H1 (cell line): ENCODE data around the gene TMPRSS11E. TPM values are rescaled to one million over a fixed set of nuclear protein-coding genes. Genes with fewer than 3 reads are reported as not detected.

Experiments used
- CTCF ChIA-PET: fragments of 300-600 bp; sonication (Branson Sonifier 250); formaldehyde crosslinking; loops from one replicate; lab custom pipeline; 2021; ENCODE audit not compliant: partially characterized antibody; lab: Charles Lee
- POLR2A ChIA-PET: fragments of 300-600 bp; sonication (Branson Sonifier 250); formaldehyde crosslinking; loops from one replicate; lab custom pipeline; 2021; ENCODE audit warnings: inconsistent platforms; ENCODE audit not compliant: partially characterized antibody; lab: Charles Lee
- DNase-seq, 2 experiments: peaks; one replicate each; pipeline versions ENCODE4 v3.0.0 to v3.0.0-alpha.2; 2010 to 2022; ENCODE audit warnings: low spot score in 2 of 2, low read depth in 1 of 2, mixed read lengths in 1 of 2
- FAIRE-seq: peaks from 2 replicates; lab custom pipeline; 2011; peaks lifted over from hg19 to GRCh38; lab: Jason Lieb, UNC
- H2AFZ ChIP-seq: 2 replicates; pipeline ENCODE4 v1.8.1; 2012; ENCODE audit warnings: low read length, inconsistent platforms
- H2AK5ac ChIP-seq: 2 replicates; pipeline ENCODE4 v1.6.1; 2013; ENCODE audit warnings: low read depth, low read length
- H2BK120ac ChIP-seq: replicated peaks from 2 replicates; pipeline ENCODE3; 2013; ENCODE audit warnings: low read depth, low read length, inconsistent platforms
- H2BK12ac ChIP-seq: 2 replicates; pipeline ENCODE4 v1.6.1; 2013; ENCODE audit warnings: low read depth, low read length
- H2BK15ac ChIP-seq: 2 replicates; pipeline ENCODE4 v1.6.1; 2013; ENCODE audit warnings: low read length
- H2BK20ac ChIP-seq: 2 replicates; pipeline ENCODE4 v1.6.1; 2013; ENCODE audit warnings: low read length
- H2BK5ac ChIP-seq: 2 replicates; pipeline ENCODE4 v1.6.1; 2013; ENCODE audit warnings: low read depth, low read length
- H3K14ac ChIP-seq: 2 replicates; pipeline ENCODE4 v1.6.1; 2013; ENCODE audit warnings: inconsistent platforms; ENCODE audit not compliant: insufficient read length
- H3K18ac ChIP-seq: 2 replicates; pipeline ENCODE4 v1.6.1; 2013; ENCODE audit warnings: low read length; ENCODE audit errors: extremely low read depth
- H3K23ac ChIP-seq: 2 replicates; pipeline ENCODE4 v1.6.1; 2013; ENCODE audit warnings: inconsistent platforms; ENCODE audit not compliant: insufficient read length
- H3K23me2 ChIP-seq: 2 replicates; pipeline ENCODE4 v1.6.1; 2013; ENCODE audit warnings: low read depth, low read length
- H3K27ac ChIP-seq: 2 replicates; pipeline ENCODE4 v1.6.1; 2011; ENCODE audit warnings: low read depth, low read length, inconsistent platforms
- H3K27me3 ChIP-seq, 4 experiments: replicated peaks in 1 of 4; 1 replicate in 1 of 4; 2 replicates in 3 of 4; pipeline versions ENCODE4 v1.6.1 to v1.8.1; 2011 to 2013; ENCODE audit warnings: low read length in 3 of 4, mild to moderate bottlenecking in 3 of 4, inconsistent platforms in 2 of 4, mixed read lengths in 2 of 4, moderate library complexity in 1 of 4; ENCODE audit not compliant: control insufficient read depth in 3 of 4, insufficient read depth in 3 of 4; ENCODE audit errors: extremely low read depth in 1 of 4
- H3K36me3 ChIP-seq, 4 experiments: 2 replicates each; pipeline versions ENCODE4 v1.6.1 to v1.8.1; 2011 to 2013; ENCODE audit warnings: mild to moderate bottlenecking in 4 of 4, low read length in 3 of 4, moderate library complexity in 2 of 4, control low read depth in 1 of 4, inconsistent platforms in 1 of 4; ENCODE audit not compliant: insufficient read depth in 4 of 4, control insufficient read depth in 2 of 4
- H3K4ac ChIP-seq: replicated peaks from 2 replicates; pipeline ENCODE3; 2013; ENCODE audit warnings: low read length, low read depth, mixed read lengths, inconsistent platforms; ENCODE audit not compliant: insufficient read length
- H3K4me1 ChIP-seq, 4 experiments: replicated peaks in 1 of 4; 1 replicate in 1 of 4; 2 replicates in 3 of 4; pipeline versions ENCODE4 v1.6.1 to v1.8.1; 2011 to 2013; ENCODE audit warnings: low read length in 3 of 4, inconsistent platforms in 2 of 4, mixed read lengths in 1 of 4; ENCODE audit not compliant: insufficient read depth in 4 of 4, control insufficient read depth in 3 of 4
- H3K4me2 ChIP-seq, 2 experiments: 2 replicates each; pipeline versions ENCODE4 v1.6.1 to v1.8.1; 2011 to 2013; ENCODE audit warnings: low read depth in 2 of 2, low read length in 2 of 2, control low read depth in 1 of 2, inconsistent platforms in 1 of 2, mild to moderate bottlenecking in 1 of 2; ENCODE audit not compliant: insufficient read depth in 1 of 2
- H3K4me3 ChIP-seq, 4 experiments: fragments of 200-600, 300-600 bp in 1 of 4; sonication (generic), shearing (Covaris generic), sonication (Bioruptor Twin) in 1 of 4; 2 replicates each; pipeline versions ENCODE4 v1.5.1 to v1.8.1; 2011 to 2016; ENCODE audit warnings: low read length in 4 of 4, low read depth in 3 of 4, control low read depth in 2 of 4, inconsistent platforms in 2 of 4, mild to moderate bottlenecking in 2 of 4, mixed read lengths in 1 of 4, moderate library complexity in 1 of 4; ENCODE audit not compliant: insufficient read depth in 2 of 4; ENCODE audit errors: extremely low read depth in 1 of 4
- H3K56ac ChIP-seq: replicated peaks from 2 replicates; pipeline ENCODE3; 2013; ENCODE audit warnings: low read depth, mild to moderate bottlenecking, mixed read lengths, low read length, inconsistent platforms; ENCODE audit not compliant: insufficient read length
- H3K79me1 ChIP-seq: 2 replicates; pipeline ENCODE4 v1.6.1; 2013; ENCODE audit warnings: low read depth, low read length, control low read depth
- H3K79me2 ChIP-seq, 2 experiments: 2 replicates each; pipeline versions ENCODE4 v1.6.1 to v1.8.1; 2012 to 2013; ENCODE audit warnings: low read length in 2 of 2, mild to moderate bottlenecking in 2 of 2, inconsistent platforms in 1 of 2; ENCODE audit not compliant: insufficient read depth in 2 of 2, control insufficient read depth in 1 of 2
- H3K9ac ChIP-seq, 4 experiments: replicated peaks in 1 of 4; 1 replicate in 1 of 4; 2 replicates in 3 of 4; pipeline versions ENCODE4 v1.6.1 to v1.8.1; 2011 to 2013; ENCODE audit warnings: low read depth in 3 of 4, low read length in 3 of 4, control low read depth in 2 of 4, mild to moderate bottlenecking in 2 of 4, moderate library complexity in 2 of 4, inconsistent platforms in 1 of 4; ENCODE audit errors: extremely low read depth in 1 of 4
- H3K9me3 ChIP-seq, 2 experiments: 2 replicates each; pipeline versions ENCODE4 v1.6.1 to v1.8.1; 2012 to 2013; ENCODE audit warnings: mild to moderate bottlenecking in 2 of 2, moderate library complexity in 2 of 2, control low read depth in 1 of 2, inconsistent platforms in 1 of 2, low read depth in 1 of 2, low read length in 1 of 2, mixed read lengths in 1 of 2; ENCODE audit not compliant: insufficient read depth in 2 of 2
- H4K20me1 ChIP-seq, 2 experiments: replicated peaks in 1 of 2; 2 replicates each; pipeline versions ENCODE3 to v1.8.1; 2011 to 2013; ENCODE audit warnings: inconsistent platforms in 2 of 2, low read length in 2 of 2, mild to moderate bottlenecking in 1 of 2; ENCODE audit not compliant: insufficient read depth in 2 of 2, control insufficient read depth in 1 of 2
- H4K5ac ChIP-seq: 2 replicates; pipeline ENCODE4 v1.6.1; 2013; ENCODE audit warnings: low read length, low read depth, mixed read lengths, inconsistent platforms; ENCODE audit not compliant: insufficient read length
- H4K8ac ChIP-seq: 2 replicates; pipeline ENCODE4 v1.8.0; 2013; ENCODE audit warnings: mild to moderate bottlenecking, moderate library complexity, low read length, inconsistent platforms; ENCODE audit not compliant: insufficient read depth; ENCODE audit errors: extremely low read depth
- H4K91ac ChIP-seq: replicated peaks from 2 replicates; pipeline ENCODE3; 2013; ENCODE audit warnings: low read length, mixed read lengths, inconsistent platforms; ENCODE audit not compliant: insufficient read length
- BACH1 ChIP-seq: IDR thresholded peaks from 2 replicates; pipeline ENCODE4 v1.6.1; 2012; ENCODE audit warnings: low read length, improper control_type of control experiment
- CBX8 ChIP-seq: fragments of 300-800, 300-1000 bp; sonication (generic); IDR thresholded peaks from 2 replicates; pipeline ENCODE4 v1.7.1; 2016; ENCODE audit warnings: low read depth, low read length, borderline replicate concordance
- EP300 ChIP-seq, 2 experiments: IDR thresholded peaks; 1 replicate in 1 of 2; 2 replicates in 1 of 2; pipeline ENCODE4 v1.6.1; 2011 to 2012; ENCODE audit warnings: low read depth in 2 of 2, low read length in 2 of 2, mild to moderate bottlenecking in 2 of 2, borderline replicate concordance in 1 of 2, inconsistent platforms in 1 of 2, moderate library complexity in 1 of 2
- GABPA ChIP-seq: IDR thresholded peaks from 2 replicates; pipeline ENCODE4 v1.6.1; 2011; ENCODE audit warnings: mild to moderate bottlenecking, low read length, moderate library complexity, borderline replicate concordance; ENCODE audit not compliant: insufficient read depth
- HDAC2 ChIP-seq, 2 experiments: fragments of 300-600 bp in 1 of 2; sonication (generic) in 1 of 2; IDR thresholded peaks; 2 replicates each; pipeline ENCODE4 v1.6.1; 2011 to 2012; ENCODE audit warnings: low read depth in 2 of 2, low read length in 2 of 2, mild to moderate bottlenecking in 2 of 2, moderate library complexity in 2 of 2, borderline replicate concordance in 1 of 2, inconsistent platforms in 1 of 2
- KDM1A ChIP-seq: fragments of 200-600, 300-600 bp; sonication (generic); IDR thresholded peaks from 2 replicates; pipeline ENCODE4 v1.7.1; 2016; ENCODE audit warnings: mild to moderate bottlenecking, low read length, borderline replicate concordance
- KDM5A ChIP-seq: fragments of 200-600 bp; IDR thresholded peaks from 2 replicates; pipeline ENCODE4 v1.7.1; 2012; ENCODE audit warnings: mild to moderate bottlenecking, low read length, inconsistent platforms, mixed read lengths
- PHF8 ChIP-seq: fragments of 200-600 bp; sonication (generic); conservative IDR thresholded peaks from 2 replicates; pipeline ENCODE4 v1.7.1; 2012; ENCODE audit warnings: low read depth, mild to moderate bottlenecking, inconsistent platforms, low read length, moderate library complexity
- TAF1 ChIP-seq: IDR thresholded peaks from 2 replicates; pipeline ENCODE4 v1.6.1; 2011; ENCODE audit warnings: mild to moderate bottlenecking, low read depth, low read length
- WGBS, 2 experiments: shearing (Covaris generic) in 1 of 2; methylation state at CpG; one replicate each; pipeline versions ENCODE4 v1.1.6 to v1.1.7; 2013 to 2015; ENCODE audit warnings: low lambda C conversion rate in 2 of 2, mixed read lengths in 2 of 2, inconsistent platforms in 1 of 2, low coverage in 1 of 2, missing lambda C conversion rate in 1 of 2; ENCODE audit not compliant: insufficient replicate concordance in 2 of 2, insufficient coverage in 1 of 2, insufficient read length in 1 of 2; ENCODE audit errors: extremely low coverage in 1 of 2, missing lambda C conversion rate in 1 of 2; 5-methylcytosine and 5-hydroxymethylcytosine counted together
- polyA plus RNA-seq, 7 experiments: library from polyadenylated mRNA; depleted of rRNA in 3 of 7; stranded (reverse) in 5 of 7; unstranded in 2 of 7; fragments of >200 nt in 5 of 7; fragments of 200-250 nt in 2 of 7; gene quantifications; 1 replicate in 5 of 7; 2 replicates in 1 of 7; 4 replicates in 1 of 7; pipeline versions ENCODE4 v1.2.1 to v1.2.3, GENCODE V29; 2011 to 2013; ENCODE audit warnings: missing spikeins in 2 of 7, mixed read lengths in 2 of 7
- total RNA-seq: library from RNA; stranded (reverse); fragmentation: NEBNext Ultra II Directional; extraction: Animal tissue kit (Norgen Biotek cat#: 25700); gene quantifications from 2 replicates; pipeline ENCODE4 v1.2.1, GENCODE V29; 2021

The TMPRSS11E gene
- total and polyA plus RNA-seq, 2 of the 8 experiments (the other 6 are each of a cell fraction or from before 2014, with no cell fraction given): 0.38 to 0.71 TPM

DNA sequence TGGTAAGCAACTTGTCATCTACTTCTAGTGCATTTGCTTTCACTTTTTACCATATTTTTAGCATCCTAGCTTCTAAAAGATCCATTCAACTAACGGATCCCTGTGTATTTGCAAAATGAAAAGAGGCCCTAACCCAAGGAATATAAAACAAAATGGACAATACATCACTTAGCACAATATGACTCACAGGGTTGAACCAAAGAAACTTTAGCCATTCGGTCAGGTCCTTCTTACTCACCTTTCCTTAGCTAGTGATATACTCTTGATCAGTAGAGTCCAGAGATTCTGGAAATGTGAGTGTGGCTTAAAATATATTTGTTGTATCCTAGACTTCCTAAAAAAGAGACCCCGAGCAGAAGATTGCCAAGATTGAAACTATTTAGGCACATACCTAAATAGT is 19.5 kb downstream of the TMPRSS11E start:
- Histone ChIP-seq H2BK20ac (no peak overlapping the region), H4K8ac (no peak overlapping the region), H3K4ac (no peak overlapping the region), H3K23me2 (no peaks in the 10 kb centered on the region), H2AK5ac (no peak overlapping the region), H2AFZ (no peak overlapping the region), H2BK15ac (no peak overlapping the region), H3K56ac (no peak overlapping the region), H3K23ac (no peak overlapping the region), H3K79me2 (no peaks in the 10 kb centered on the region), H2BK5ac (no peak overlapping the region), H3K4me1 (no peaks in the 10 kb centered on the region; a peak in 1 of 7 replicates), H3K27ac (no peak overlapping the region), H3K4me3 (no peak overlapping the region), H3K27me3 (no peaks in the 10 kb centered on the region), H3K14ac (no peak overlapping the region), H3K18ac (no peak overlapping the region), H4K91ac (no peak overlapping the region), H2BK120ac (no peak overlapping the region), H3K9ac (no peak overlapping the region), H3K79me1 (no peaks in the 10 kb centered on the region), H4K5ac (no peak overlapping the region), H3K4me2 (no peak overlapping the region), H3K36me3 (no peaks in the 10 kb centered on the region), H4K20me1 (no peaks in the 10 kb centered on the region), H2BK12ac (no peak overlapping the region), H3K9me3 (no peaks in the 10 kb centered on the region)
- CTCF ChIA-PET: no interaction called here
- WGBS, 2 experiments: 90% methylated on average over 3 of the region's 3 CpGs; no CpG with 5 or more reads in 1 of the 2 experiments
- TF ChIP-seq GABPA (no peak), PHF8 (no peak), KDM1A (no peak), CBX8 (no peak), KDM5A (no peak), TAF1 (no peak), HDAC2 (IDR thresholded peaks at IDR 0.05; ENCODE audit: borderline replicate concordance in 1 of 2, low read depth in 2 of 2, low read length in 2 of 2) (no peak), BACH1 (no peak), EP300 (IDR thresholded peaks at IDR 0.05; ENCODE audit: borderline replicate concordance in 1 of 2, low read depth in 2 of 2, low read length in 2 of 2) (no peak)
- DNase-seq: no peak
- POLR2A ChIA-PET: no interaction called here
- no peak for FAIRE-seq
